Activated CD8-positive, alpha-beta memory T cell treated with anti-CD3 and anti-CD28 coated beads for 24 hours (primary cell): ENCODE measurements around the gene PRAMEF33.
"Not testable (repeated sequence)": the region's sequence is repeated elsewhere in the genome, so short reads cannot be mapped to it uniquely, and the experiment has no call there.

Experiments used
- DNase-seq: peaks from one replicate; pipeline ENCODE4 v3.0.0-alpha.2; 2020

The PRAMEF33 gene

GRCh38 chr1:13303239-13303638 is at the start of gene PRAMEF33:
Gene PRAMEF33, plus strand, starts transcription at chr1:13303539. Its CDS starts 2,416 bp downstream, at chr1:13305955.
- not testable (repeated sequence) for DNase-seq

- DNase-seq: not testable (repeated sequence)
Measured at GRCh38 chr1:13253898-13254297, 49.4 kb upstream of the PRAMEF33 start, which contains the start of gene PRAMEF5. Gene PRAMEF5, plus strand, starts transcription at chr1:13254198. Its CDS starts 5,071 bp downstream, at chr1:13259269.

- DNase-seq: not testable (repeated sequence)
Measured at GRCh38 chr1:13265124-13265523, 38.2 kb upstream of the PRAMEF33 start.

- DNase-seq: not testable (repeated sequence)
Measured at GRCh38 chr1:13277016-13277415, 26.3 kb upstream of the PRAMEF33 start.

- not testable (repeated sequence) for DNase-seq
Measured at GRCh38 chr1:13279617-13280016, 23.7 kb upstream of the PRAMEF33 start.

- not testable (repeated sequence) for DNase-seq
Measured at GRCh38 chr1:13285037-13285436, 18.3 kb upstream of the PRAMEF33 start, which contains the start of gene PRAMEF8. Gene PRAMEF8, minus strand, starts transcription at chr1:13285137. Its CDS starts 1,046 bp downstream, at chr1:13284091.

GRCh38 chr1:13289030-13289429 is 14.3 kb upstream of the PRAMEF33 start:
- not testable (repeated sequence) for DNase-seq

- not testable (repeated sequence) for DNase-seq
Measured at GRCh38 chr1:13297216-13297931, 6.0 kb upstream of the PRAMEF33 start.

- DNase-seq: not testable (repeated sequence)
Measured at GRCh38 chr1:13298699-13299098, 4.6 kb upstream of the PRAMEF33 start.

- not testable (repeated sequence) for DNase-seq
Measured at GRCh38 chr1:13302197-13302596, 1.1 kb upstream of the PRAMEF33 start.

- DNase-seq: not testable (repeated sequence)
Measured at GRCh38 chr1:13315281-13315680, 11.9 kb downstream of the PRAMEF33 start, which contains the start of gene PRAMEF15. Gene PRAMEF15, plus strand, starts transcription at chr1:13315581. Its CDS starts 2,827 bp downstream, at chr1:13318408.

- not testable (repeated sequence) for DNase-seq
Measured at GRCh38 chr1:13342496-13342895, 39.2 kb downstream of the PRAMEF33 start.

- not testable (repeated sequence) for DNase-seq
Measured at GRCh38 chr1:13347034-13347433, 43.7 kb downstream of the PRAMEF33 start, which contains the start of gene PRAMEF14. Gene PRAMEF14, minus strand, starts transcription at chr1:13347134. Its CDS starts 1,820 bp downstream, at chr1:13345314.

GRCh38 chr1:13353476-13353875 is 50.1 kb downstream of the PRAMEF33 start:
- DNase-seq: not testable (repeated sequence)

GRCh38 chr1:13354475-13354874 is 51.1 kb downstream of the PRAMEF33 start:
- DNase-seq: not testable (repeated sequence)

GRCh38 chr1:13356774-13357173 is 53.4 kb downstream of the PRAMEF33 start:
- DNase-seq: not testable (repeated sequence)
